Panc1 (cell line): Measurements from ENCODE around the gene MAPT. TPM values are rescaled to one million over a fixed set of nuclear protein-coding genes. Genes with fewer than 3 reads are reported as not detected.

ENCODE experiments used
- ATAC-seq: fragments of 200-7000 bp; cut with Tn5 transposase; 2 replicates; pipeline ENCODE4 v1.9.1; 2020; ENCODE audit warnings: mild to moderate bottlenecking, moderate library complexity
- BruUV-seq: library from RNA; stranded (reverse); fragments of 400-500 nt; replicated peaks from 2 replicates; lab custom pipeline; 2021; lab: Mats Ljungman, UMichigan
- CTCF ChIA-PET: fragments of 300-600 bp; sonication (Branson Sonifier 250); formaldehyde crosslinking; loops from one replicate; lab custom pipeline; 2022; ENCODE audit warnings: antibody characterized with exemption; lab: Charles Lee
- POLR2A ChIA-PET: fragments of 300-600 bp; sonication (Branson Sonifier 250); formaldehyde crosslinking; loops from one replicate; lab custom pipeline; 2022; ENCODE audit warnings: antibody characterized with exemption; lab: Charles Lee
- DNase-seq: peaks from one replicate; pipeline ENCODE4 v3.0.0-alpha.2; 2010; ENCODE audit warnings: low read depth, low spot score
- H3K27ac ChIP-seq: 2 replicates; pipeline ENCODE4 v1.5.1; 2011; ENCODE audit warnings: mild to moderate bottlenecking, low read length, inconsistent platforms
- H3K27me3 ChIP-seq: fragments of 200-500 bp; sonication (Bioruptor generic); 2 replicates; pipeline ENCODE4 v1.6.0; 2014; ENCODE audit warnings: low read length, inconsistent platforms; ENCODE audit not compliant: control insufficient read depth, insufficient read depth
- H3K36me3 ChIP-seq: fragments of 200-500 bp; sonication (Bioruptor generic); 2 replicates; pipeline ENCODE4 v1.5.1; 2014; ENCODE audit warnings: inconsistent platforms, mild to moderate bottlenecking, low read length, moderate library complexity; ENCODE audit not compliant: control insufficient read depth, insufficient read depth
- H3K4me1 ChIP-seq: 2 replicates; pipeline ENCODE4 v1.5.1; 2011; ENCODE audit warnings: inconsistent platforms, mild to moderate bottlenecking, low read length, moderate library complexity; ENCODE audit not compliant: control insufficient read depth, insufficient read depth
- H3K4me3 ChIP-seq, 2 experiments: 2 replicates each; pipeline ENCODE4 v1.5.1; 2011 to 2012; ENCODE audit warnings: low read depth in 2 of 2, low read length in 2 of 2, mild to moderate bottlenecking in 2 of 2, inconsistent platforms in 1 of 2, moderate library complexity in 1 of 2
- H3K9me3 ChIP-seq: fragments of 200-500 bp; sonication (Bioruptor generic); 2 replicates; pipeline ENCODE4 v1.5.1; 2014; ENCODE audit warnings: low read depth, mild to moderate bottlenecking, inconsistent platforms, low read length, moderate library complexity; ENCODE audit not compliant: control insufficient read depth, insufficient read depth
- CTCF ChIP-seq: fragments of 450-650 bp; IDR thresholded peaks from 2 replicates; pipeline ENCODE4 v1.5.1; 2017; ENCODE audit warnings: mild to moderate bottlenecking
- POLR2AphosphoS5 ChIP-seq: IDR thresholded peaks from 2 replicates; pipeline ENCODE4 v1.6.1; 2012; ENCODE audit warnings: mild to moderate bottlenecking, low read depth, low read length, moderate library complexity
- REST ChIP-seq, 2 experiments: IDR thresholded peaks; 2 replicates each; pipeline ENCODE4 v1.6.1; 2011 to 2012; ENCODE audit warnings: low read depth in 2 of 2, control low read depth in 1 of 2, low read length in 1 of 2, mild to moderate bottlenecking in 1 of 2, moderate library complexity in 1 of 2; ENCODE audit not compliant: insufficient read depth in 1 of 2
- SIN3A ChIP-seq: IDR thresholded peaks from 2 replicates; pipeline ENCODE4 v1.6.1; 2012; ENCODE audit warnings: low read depth, mild to moderate bottlenecking, low read length, moderate library complexity, borderline replicate concordance; ENCODE audit not compliant: insufficient read depth
- TCF7L2 ChIP-seq: IDR thresholded peaks from 2 replicates; pipeline ENCODE4 v1.6.1; 2011; ENCODE audit warnings: mild to moderate bottlenecking, low read depth, low read length, inconsistent platforms
- in situ Hi-C: cut with HindIII; loops from 2 replicates; pipeline ENCODE4 v1.10.0; 2016; ENCODE audit warnings: low sequenced_read_pairs, low pct_unique_long_range_greater_than_20kb
- intact Hi-C: fragments of 100-400 bp; cut with micrococcal nuclease; formaldehyde crosslinking; loops from one replicate; pipeline ENCODE4 v1.10.0; 2022; ENCODE audit not compliant: unreplicated experiment
- total RNA-seq: library from RNA; stranded (reverse); gene quantifications from one replicate; pipeline ENCODE4 v1.2.1, GENCODE V29; 2021; ENCODE audit not compliant: unreplicated experiment

MAPT gene
- total RNA-seq, 1 experiment from 2014 or later = 0.59 TPM

GRCh38 chr17:45895304-45895968 lies 1.1 kb downstream of the MAPT start:
- Histone ChIP-seq H3K4me1 (no peaks in the 10 kb centered on the region), H3K9me3 (no peaks in the 10 kb centered on the region), H3K4me3 (peak overlapping the region; percentile 55 to 59), H3K27ac (no peak overlapping the region), H3K27me3 (no peaks in the 10 kb centered on the region), H3K36me3 (no peaks in the 10 kb centered on the region; the same call in 1 of the 2 replicates)
- in situ Hi-C loops (no loop called here), intact Hi-C loops (no loop called here)
- DNase-seq (no peak), ATAC-seq (no peak; the same call in 1 of the 2 replicates)
- BruUV-seq = no TSS peak
- CTCF ChIA-PET = interaction anchor here (0.6 kb wide), 1 partner anchor 298 kb away, joined by 3 read pairs; no protein-coding TSS in a partner anchor
- POLR2A ChIA-PET = no interaction called here
- TF ChIP-seq SIN3A = no peak
- TF ChIP-seq CTCF = peak; percentile 33
- TF ChIP-seq POLR2AphosphoS5 = no peak

GRCh38 chr17:45895969-45896785 lies 1.8 kb downstream of the MAPT start:
- TF ChIP-seq POLR2AphosphoS5 (no peak), REST (IDR thresholded peaks at IDR 0.05; ENCODE audit: insufficient read depth in 1 of 2, low read depth in 2 of 2, low read length in 1 of 2) (no peak), SIN3A (no peak), CTCF (no peak), TCF7L2 (no peak)
- no peaks in the 10 kb centered on the region for H3K9me3 ChIP-seq
- no peaks in the 10 kb centered on the region; the same call in 1 of the 2 replicates for H3K36me3 ChIP-seq
- in situ Hi-C loops = no loop called here
- H3K27ac ChIP-seq = no peak overlapping the region
- ChIA-PET POLR2A (no interaction called here), CTCF (no interaction called here)
- ATAC-seq = no peak
- no peaks in the 10 kb centered on the region for H3K4me1 ChIP-seq
- BruUV-seq = no TSS peak
- H3K27me3 ChIP-seq = no peaks in the 10 kb centered on the region
- intact Hi-C loops = no loop called here
- no peak for DNase-seq
- H3K4me3 ChIP-seq = peak overlapping the region; percentile 55 to 59
